Measurements from ENCODE around the gene IGFBP1. TPM values are rescaled to one million over a fixed set of nuclear protein-coding genes. Genes with fewer than 3 reads are reported as not detected.

IGFBP1 gene
- total RNA-seq, 1 donor from 2014 or later: not detected

GRCh38 chr7:45892407-45893035 is 4.2 kb downstream of the IGFBP1 start:
- no peak for DNase-seq
- Mint-ChIP-seq H3K4me3 (ENCODE audit: unreplicated experiment) (no peak overlapping the region), H3K9me3 (ENCODE audit: unreplicated experiment) (peaks cover 8% of the 10 kb centered on the region), H3K27ac (ENCODE audit: unreplicated experiment) (no peak overlapping the region), H3K4me1 (ENCODE audit: low read depth, unreplicated experiment) (peaks cover 6% of the 10 kb centered on the region), H3K36me3 (ENCODE audit: unreplicated experiment) (no peaks in the 10 kb centered on the region), H3K27me3 (ENCODE audit: unreplicated experiment) (peaks cover 9% of the 10 kb centered on the region)
- no peak for TF ChIP-seq CTCF (IDR thresholded peaks at IDR 0.05; ENCODE audit: partially characterized antibody, unreplicated experiment)

GRCh38 chr7:45893374-45893995 is 5.2 kb downstream of the IGFBP1 start:
- no peaks in the 10 kb centered on the region for H3K4me1 Mint-ChIP-seq (ENCODE audit: low read depth, unreplicated experiment)
- H3K36me3 Mint-ChIP-seq (ENCODE audit: unreplicated experiment): no peaks in the 10 kb centered on the region
- peaks cover 1% of the 10 kb centered on the region for H3K9me3 Mint-ChIP-seq (ENCODE audit: unreplicated experiment)
- no peak overlapping the region for H3K27ac Mint-ChIP-seq (ENCODE audit: unreplicated experiment)
- TF ChIP-seq CTCF (IDR thresholded peaks at IDR 0.05; ENCODE audit: partially characterized antibody, unreplicated experiment): no peak
- peaks cover 5% of the 10 kb centered on the region for H3K27me3 Mint-ChIP-seq (ENCODE audit: unreplicated experiment)
- no peak for DNase-seq
- no peak overlapping the region for H3K4me3 Mint-ChIP-seq (ENCODE audit: unreplicated experiment)

- DNase-seq: no peak
- no peak for TF ChIP-seq CTCF (IDR thresholded peaks at IDR 0.05; ENCODE audit: partially characterized antibody, unreplicated experiment)
- Mint-ChIP-seq H3K4me3 (ENCODE audit: unreplicated experiment) (no peak overlapping the region), H3K27ac (ENCODE audit: unreplicated experiment) (no peak overlapping the region), H3K27me3 (ENCODE audit: unreplicated experiment) (peaks cover 5% of the 10 kb centered on the region), H3K4me1 (ENCODE audit: low read depth, unreplicated experiment) (no peaks in the 10 kb centered on the region), H3K9me3 (ENCODE audit: unreplicated experiment) (no peaks in the 10 kb centered on the region), H3K36me3 (ENCODE audit: unreplicated experiment) (no peaks in the 10 kb centered on the region)
These were observed 5.8 kb downstream of the IGFBP1 start for GRCh38 chr7:45893996-45894664.

- Mint-ChIP-seq H3K36me3 (ENCODE audit: unreplicated experiment) (no peaks in the 10 kb centered on the region), H3K27ac (ENCODE audit: unreplicated experiment) (no peak overlapping the region), H3K27me3 (ENCODE audit: unreplicated experiment) (peaks cover 2% of the 10 kb centered on the region)
These were observed 6.4 kb downstream of the IGFBP1 start for GRCh38 chr7:45894665-45895062.

More at GRCh38 chr7:45894665-45895062, 6.4 kb downstream of the IGFBP1 start:
- H3K9me3 Mint-ChIP-seq (ENCODE audit: unreplicated experiment): no peaks in the 10 kb centered on the region
- no peak for TF ChIP-seq CTCF (IDR thresholded peaks at IDR 0.05; ENCODE audit: partially characterized antibody, unreplicated experiment)
- H3K4me3 Mint-ChIP-seq (ENCODE audit: unreplicated experiment): no peak overlapping the region
- H3K4me1 Mint-ChIP-seq (ENCODE audit: low read depth, unreplicated experiment): no peaks in the 10 kb centered on the region
- DNase-seq: no peak
